ENCODE measurements around the gene ZACN. TPM values are rescaled to one million over a fixed set of nuclear protein-coding genes. Genes with fewer than 3 reads are reported as not detected.

ZACN gene
- total RNA-seq, 2 donors from 2014 or later, result not detected

GRCh38 chr17:76094046-76094445 is 15.1 kb downstream of the ZACN start:
- no peaks in the 10 kb centered on the region for H3K4me1 ChIP-seq (ENCODE audit: control insufficient read depth in 1 of 2, low read depth in 2 of 2)
- peaks cover 58% of the 10 kb centered on the region for H3K36me3 ChIP-seq
- H3K27me3 ChIP-seq (replicated peaks; ENCODE audit: insufficient read depth), result no peaks in the 10 kb centered on the region
- ATAC-seq (ENCODE audit: insufficient number of reproducible peaks, low FRiP score, low read depth) (no peak), DNase-seq (ENCODE audit: low spot score) (no peak)
- H3K9me3 ChIP-seq, result no peaks in the 10 kb centered on the region
- TF ChIP-seq CTCF (IDR thresholded peaks at IDR 0.05), result no peak
- no peak overlapping the region for H3K27ac ChIP-seq
- no peak overlapping the region for H3K4me3 ChIP-seq

- ATAC-seq (ENCODE audit: insufficient number of reproducible peaks, low FRiP score, low read depth) (no peak), DNase-seq (ENCODE audit: low spot score) (no peak)
- Histone ChIP-seq H3K27ac (no peak overlapping the region), H3K4me3 (no peak overlapping the region), H3K36me3 (peaks cover 47% of the 10 kb centered on the region), H3K27me3 (replicated peaks; ENCODE audit: insufficient read depth) (no peaks in the 10 kb centered on the region), H3K4me1 (ENCODE audit: control insufficient read depth in 1 of 2, low read depth in 2 of 2) (no peaks in the 10 kb centered on the region), H3K9me3 (no peaks in the 10 kb centered on the region)
- TF ChIP-seq CTCF (IDR thresholded peaks at IDR 0.05), result no peak
Measured at GRCh38 chr17:76095943-76096342, 17.0 kb downstream of the ZACN start.

- ATAC-seq (ENCODE audit: insufficient number of reproducible peaks, low FRiP score, low read depth) (no peak), DNase-seq (ENCODE audit: low spot score) (no peak)
- H3K4me1 ChIP-seq (ENCODE audit: control insufficient read depth in 1 of 2, low read depth in 2 of 2), result peaks cover 10 to 17% of the 10 kb centered on the region in 2 donors
- no peak for TF ChIP-seq CTCF (IDR thresholded peaks at IDR 0.05)
- H3K4me3 ChIP-seq, result no peak overlapping the region
- peaks cover 54% of the 10 kb centered on the region for H3K36me3 ChIP-seq
- H3K27me3 ChIP-seq (replicated peaks; ENCODE audit: insufficient read depth), result no peaks in the 10 kb centered on the region
- H3K9me3 ChIP-seq, result no peaks in the 10 kb centered on the region
- no peak overlapping the region for H3K27ac ChIP-seq
Measured at GRCh38 chr17:76097716-76098295, 18.8 kb downstream of the ZACN start.

GRCh38 chr17:76102944-76103273 is 23.9 kb downstream of the ZACN start:
- Histone ChIP-seq H3K27ac (peak overlapping the region; percentile 63 to 81), H3K27me3 (replicated peaks; ENCODE audit: insufficient read depth) (no peaks in the 10 kb centered on the region), H3K36me3 (peaks cover 24% of the 10 kb centered on the region), H3K4me1 (ENCODE audit: control insufficient read depth in 1 of 2, low read depth in 2 of 2) (peaks cover 12 to 20% of the 10 kb centered on the region in 2 donors), H3K9me3 (no peaks in the 10 kb centered on the region), H3K4me3 (peak overlapping the region; percentile 95)
- DNase-seq (ENCODE audit: low spot score), result no peak
- ATAC-seq (ENCODE audit: insufficient number of reproducible peaks, low FRiP score, low read depth), result no peak
- no peak for TF ChIP-seq CTCF (IDR thresholded peaks at IDR 0.05)

- Histone ChIP-seq H3K9me3 (no peaks in the 10 kb centered on the region), H3K36me3 (peaks cover 18% of the 10 kb centered on the region), H3K27me3 (replicated peaks; ENCODE audit: insufficient read depth) (no peaks in the 10 kb centered on the region), H3K27ac (peak within 1 kb of the TSS; percentile 63 to 81), H3K4me1 (ENCODE audit: control insufficient read depth in 1 of 2, low read depth in 2 of 2) (peaks cover 12 to 20% of the 10 kb centered on the region in 2 donors), H3K4me3 (peak within 1 kb of the TSS; percentile 95)
- DNase-seq (ENCODE audit: low spot score) (peak; percentile 48), ATAC-seq (ENCODE audit: insufficient number of reproducible peaks, low FRiP score, low read depth) (no peak)
- TF ChIP-seq CTCF (IDR thresholded peaks at IDR 0.05), result no peak
Measured at GRCh38 chr17:76103274-76104139, 24.5 kb downstream of the ZACN start, which contains the start of gene EXOC7. TSS of gene EXOC7 (minus strand) at chr17:76103787. CDS start at chr17:76103692, 95 bp downstream.

Measured in thoracic aorta (tissue), 2 donors.